ENCODE measurements around the gene MAP3K5.

Gene MAP3K5

DNA sequence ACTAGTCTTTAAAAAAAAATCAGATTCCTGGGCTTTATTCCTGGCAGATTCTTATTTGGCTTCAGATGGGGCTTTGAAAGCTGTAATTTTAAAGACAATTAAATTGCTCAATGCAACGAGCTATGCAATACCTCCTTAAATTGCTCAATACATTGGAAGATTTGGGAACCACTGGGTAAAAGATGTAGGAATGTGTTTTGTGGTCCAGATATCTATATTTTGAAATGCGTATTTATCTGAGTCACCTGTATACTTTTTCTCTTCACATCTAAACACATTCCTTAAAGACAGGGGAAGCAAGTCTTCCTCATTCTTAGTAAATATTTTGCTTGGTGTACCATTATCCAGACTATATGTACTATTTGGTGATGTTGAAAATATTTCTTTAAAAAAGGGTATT is 212.5 kb downstream of the MAP3K5 start:
- no peak for DNase-seq (ENCODE audit: low spot score)

DNA sequence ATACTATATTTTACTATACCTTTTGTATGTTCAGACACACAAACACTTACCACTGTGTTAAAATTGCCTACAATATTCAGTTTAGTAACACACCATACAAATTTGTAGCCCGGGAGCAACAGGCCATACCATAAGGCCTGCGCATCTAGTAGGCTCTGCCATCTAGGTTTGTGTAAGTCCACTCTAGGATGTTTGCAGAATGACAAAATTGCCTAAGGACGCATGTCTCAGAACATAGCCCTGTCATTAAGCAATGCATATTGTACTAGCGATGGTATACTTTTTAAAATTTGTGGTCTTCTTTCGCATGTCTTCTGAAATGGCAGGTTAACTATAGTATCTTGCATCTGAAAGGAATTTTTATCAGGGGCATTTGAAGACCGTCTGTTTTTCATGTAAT is 215.5 kb downstream of the MAP3K5 start:
- DNase-seq (ENCODE audit: low spot score) = no peak

DNA sequence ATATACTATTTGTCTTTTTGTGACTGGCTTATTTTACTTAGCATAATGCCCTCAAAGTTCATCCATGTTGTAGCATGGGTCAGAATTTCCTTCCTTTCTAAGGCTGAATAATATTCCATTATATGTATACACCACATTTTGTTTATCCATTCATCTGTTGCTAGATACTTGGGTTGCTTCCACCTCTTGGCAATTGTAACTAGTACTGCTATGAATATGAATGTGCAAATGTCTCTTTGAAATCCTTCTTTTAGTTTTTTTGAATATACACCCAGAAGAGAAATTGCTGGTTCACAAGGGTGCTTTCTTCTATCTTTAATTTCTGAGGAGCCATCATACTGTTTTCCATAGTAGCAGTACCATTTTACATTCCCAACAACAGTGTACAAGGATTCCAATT is 220.8 kb downstream of the MAP3K5 start:
- DNase-seq (ENCODE audit: low spot score) = no peak

DNA sequence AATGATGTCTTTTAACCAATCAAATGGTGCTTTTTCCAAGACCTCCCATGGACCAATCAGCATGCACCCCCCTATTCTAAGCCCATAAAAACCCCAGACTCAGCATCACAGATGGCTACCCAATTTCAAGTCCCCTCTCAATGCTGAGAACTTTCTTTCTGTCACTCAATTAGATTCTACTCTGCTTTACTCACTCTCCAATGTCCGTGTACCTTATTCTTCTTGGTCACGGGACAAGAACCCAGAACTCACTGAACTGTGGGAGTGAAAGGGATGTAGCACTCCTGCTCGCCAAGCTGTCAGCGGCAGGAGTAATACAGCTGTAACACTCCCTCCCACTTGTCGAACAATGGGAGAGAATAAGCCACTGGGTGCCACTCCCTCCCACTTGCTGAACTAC is 221.2 kb downstream of the MAP3K5 start:
- DNase-seq (ENCODE audit: low spot score) = no peak

DNA sequence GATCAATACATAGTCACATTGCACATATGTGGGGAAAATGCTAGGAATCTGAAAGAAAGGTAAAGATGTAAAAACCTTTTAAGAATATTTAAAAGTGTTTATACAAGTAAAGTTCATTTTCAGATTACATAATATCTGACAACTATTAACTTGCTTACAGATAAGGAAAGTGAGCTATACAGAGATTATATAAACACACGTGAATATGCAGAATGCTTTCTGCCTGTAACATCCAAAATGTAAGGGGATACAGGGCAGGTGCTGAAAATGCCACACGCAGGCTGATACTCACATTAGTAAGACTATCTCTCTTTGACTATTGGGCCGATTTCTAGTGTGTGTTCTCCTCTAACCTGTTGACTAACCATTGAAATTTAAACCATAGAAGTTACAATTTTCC is 224.1 kb downstream of the MAP3K5 start:
- DNase-seq (ENCODE audit: low spot score) = no peak

GRCh38 chr6:136567688-136568087 is 224.6 kb downstream of the MAP3K5 start:
- DNase-seq (ENCODE audit: low spot score) = no peak

- no peak for DNase-seq (ENCODE audit: low spot score)
Observed at GRCh38 chr6:136566851-136567250, 225.4 kb downstream of the MAP3K5 start.

GRCh38 chr6:136566007-136566487 is 226.2 kb downstream of the MAP3K5 start:
- no peak for DNase-seq (ENCODE audit: low spot score)

DNA sequence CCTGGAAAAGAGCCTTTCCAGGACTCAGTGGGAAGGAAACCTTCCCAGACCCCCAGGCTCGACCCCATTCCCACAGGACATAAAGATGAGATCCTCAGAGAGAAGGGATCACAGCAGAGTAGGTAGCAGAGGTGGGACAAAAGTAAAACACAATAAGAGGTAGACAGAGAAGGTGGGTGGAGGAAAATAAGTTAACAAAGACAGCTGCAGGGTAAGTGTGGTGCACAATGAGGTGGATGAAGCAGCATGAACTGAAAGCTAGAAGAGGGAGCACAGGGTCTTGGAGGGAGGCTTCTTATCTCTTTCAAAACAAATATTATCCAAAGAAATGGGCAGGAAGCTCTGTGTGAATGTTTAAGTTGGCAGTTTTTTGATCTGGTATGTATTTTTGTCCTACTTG is 228.1 kb downstream of the MAP3K5 start:
- DNase-seq (ENCODE audit: low spot score) = no peak

DNA sequence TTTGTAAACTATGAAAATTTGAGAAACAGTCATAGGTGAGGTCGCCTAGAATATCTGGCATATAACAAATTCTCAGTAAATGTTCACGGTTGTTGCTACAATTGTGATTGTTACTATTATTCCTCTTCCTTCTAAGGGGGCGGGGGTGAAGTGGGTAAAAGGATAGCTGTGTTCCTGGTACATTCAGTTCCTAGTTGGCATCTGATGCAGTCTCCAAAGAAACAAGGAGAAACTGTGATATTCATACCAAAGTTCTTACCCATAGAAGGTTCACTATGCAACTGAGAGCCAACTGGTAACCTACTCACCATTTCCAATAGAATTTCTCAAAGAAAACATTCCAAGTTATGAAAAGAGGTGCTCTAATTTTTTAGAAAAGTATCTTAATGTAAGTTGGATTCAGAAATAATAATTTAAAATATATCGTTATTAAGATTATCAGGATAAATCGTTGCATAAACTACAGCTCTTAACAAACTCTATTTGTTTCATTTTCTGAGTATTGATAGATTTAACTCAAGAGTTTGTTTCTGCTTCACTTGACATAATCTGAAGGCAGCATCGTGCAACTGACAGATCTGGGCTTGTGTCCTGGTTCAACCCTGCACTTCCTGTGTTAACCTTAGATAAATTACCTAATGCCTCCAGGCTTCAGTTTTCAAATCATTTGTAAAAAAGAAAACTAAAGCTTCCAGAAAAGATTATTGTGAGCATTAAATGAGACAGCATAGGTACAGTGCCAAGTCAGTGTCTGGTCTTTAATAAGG is 228.7 kb downstream of the MAP3K5 start:
- no peak for DNase-seq (ENCODE audit: low spot score)

- no peak for DNase-seq (ENCODE audit: low spot score)
Observed at GRCh38 chr6:136562211-136562610, 230.1 kb downstream of the MAP3K5 start.

DNA sequence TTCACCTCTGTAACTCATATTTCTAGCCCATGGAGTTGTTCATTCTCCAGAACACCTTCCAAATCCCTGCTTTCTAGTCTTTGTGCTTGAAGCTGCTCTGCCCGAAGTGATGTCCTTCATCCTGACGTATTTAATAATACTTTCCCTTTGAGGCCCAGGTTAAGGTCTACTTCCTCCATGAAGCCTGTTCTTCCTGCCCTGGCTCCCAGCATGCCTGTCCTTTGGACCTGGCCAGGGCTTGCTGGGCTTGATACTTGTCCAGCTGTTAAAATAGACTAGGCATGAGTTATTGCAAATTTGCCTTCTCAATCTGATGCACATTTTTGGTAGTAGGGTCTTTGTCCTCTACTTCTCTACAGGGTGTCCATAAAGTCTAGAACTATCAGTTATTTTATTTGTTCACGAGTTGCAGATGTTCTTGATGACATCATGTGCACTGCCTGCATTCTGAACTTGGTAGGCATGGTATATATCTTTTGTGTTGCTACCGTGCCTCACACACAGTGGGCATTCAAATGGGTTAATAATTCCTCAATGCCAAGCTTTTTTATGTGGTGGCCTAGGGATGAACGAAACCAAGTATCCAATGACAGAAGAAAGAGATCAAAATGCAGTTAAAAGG is 239.0 kb downstream of the MAP3K5 start:
- no peak for DNase-seq (ENCODE audit: low spot score)

- DNase-seq (ENCODE audit: low spot score) = no peak
Observed at GRCh38 chr6:136552054-136552453, 240.2 kb downstream of the MAP3K5 start.

DNA sequence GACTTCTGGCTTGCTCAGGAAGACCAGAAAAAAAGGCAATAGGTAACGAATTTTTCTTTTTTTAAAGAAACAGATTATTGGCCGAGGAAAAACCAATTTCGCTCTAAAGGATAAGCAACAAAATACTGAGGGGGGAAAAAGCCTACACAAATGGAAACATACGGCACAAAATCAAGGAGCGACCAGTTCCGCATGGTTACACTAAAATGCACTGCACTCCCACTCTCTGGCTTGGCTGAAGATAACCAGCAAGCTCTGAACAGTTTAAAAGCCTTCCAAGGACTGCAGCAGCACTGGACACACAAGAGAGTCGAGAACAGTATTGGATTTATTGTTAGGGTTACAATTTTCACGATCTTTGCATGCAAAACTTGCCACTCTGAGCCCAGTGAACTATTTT is 241.2 kb downstream of the MAP3K5 start:
- DNase-seq (ENCODE audit: low spot score) = no peak

DNA sequence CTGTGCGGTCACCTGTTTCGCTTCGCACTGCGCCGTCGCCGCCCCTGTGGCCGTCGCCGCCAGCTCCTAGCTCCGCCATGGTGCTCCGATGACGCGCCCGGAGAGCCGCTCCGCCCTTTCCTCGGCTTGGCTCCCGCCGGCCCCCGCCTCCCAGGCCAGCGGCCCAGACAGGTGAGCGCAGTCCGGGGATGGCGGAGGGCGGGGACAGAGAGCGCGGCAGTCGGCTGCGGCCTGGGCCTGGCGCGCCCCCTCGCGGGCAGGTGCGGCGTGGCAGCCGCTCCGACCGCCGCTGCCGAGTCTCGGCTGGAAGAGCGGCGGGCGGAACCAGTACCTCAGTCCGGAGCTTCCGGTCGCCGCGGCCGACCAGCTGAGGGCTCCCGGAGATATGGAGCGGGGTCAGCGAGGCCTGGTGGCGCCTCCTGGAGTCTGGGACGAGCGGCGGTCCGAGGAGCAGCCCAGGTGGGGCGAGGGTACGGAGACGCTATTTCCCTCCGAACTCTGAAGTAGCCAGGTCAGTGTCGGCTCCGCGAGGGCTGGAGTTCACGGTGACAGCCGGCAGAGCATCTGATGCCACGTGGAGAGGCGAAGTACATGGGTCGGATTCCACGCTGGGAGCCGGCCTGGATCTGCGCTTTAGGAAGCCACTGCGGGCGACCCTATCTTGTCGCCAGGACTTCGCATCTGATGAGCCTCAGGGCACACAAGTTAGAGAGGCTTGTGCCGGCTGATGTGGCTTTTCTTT is 241.8 kb downstream of the MAP3K5 start, which contains the start of gene MAP7:
TSS of gene MAP7 (minus strand) at position 93 of the 742 bp plus-strand sequence. CDS start at position 79, 14 bp downstream.
- peak; percentile 80 for DNase-seq (ENCODE audit: low spot score)

DNA sequence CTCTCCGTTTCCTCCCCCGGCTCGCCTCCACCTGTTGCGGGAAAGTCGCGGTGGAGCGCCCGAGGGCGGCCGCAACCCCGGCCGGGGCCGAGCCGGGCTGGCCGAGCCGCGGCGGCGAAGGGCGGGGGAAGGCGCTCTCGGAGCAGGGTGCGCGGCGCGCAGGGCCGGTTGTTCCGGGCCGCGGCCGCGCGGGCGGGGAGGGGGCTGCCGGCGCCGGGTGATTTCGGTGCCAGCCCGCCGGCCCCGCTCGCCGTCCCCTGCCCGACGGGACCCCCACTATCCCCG is 242.3 kb downstream of the MAP3K5 start:
- peak; percentile 77 for DNase-seq (ENCODE audit: low spot score)

GRCh38 chr6:136549300-136550044 is 242.8 kb downstream of the MAP3K5 start:
- peak; percentile 26 for DNase-seq (ENCODE audit: low spot score)

- no peak for DNase-seq (ENCODE audit: low spot score)
Observed at GRCh38 chr6:136548582-136549299, 243.5 kb downstream of the MAP3K5 start.

GRCh38 chr6:136547871-136548270 is 244.4 kb downstream of the MAP3K5 start:
- DNase-seq (ENCODE audit: low spot score) = no peak

GRCh38 chr6:136547336-136547735 is 244.9 kb downstream of the MAP3K5 start:
- DNase-seq (ENCODE audit: low spot score) = peak; percentile 53

GRCh38 chr6:136546331-136546730 is 245.9 kb downstream of the MAP3K5 start:
- no peak for DNase-seq (ENCODE audit: low spot score)

GRCh38 chr6:136544326-136544725 is 248.0 kb downstream of the MAP3K5 start:
- DNase-seq (ENCODE audit: low spot score) = no peak
